AG20443 (cell line): ENCODE data around the gene RHBDF2.

ENCODE experiments used
- DNase-seq: peaks from one replicate; pipeline ENCODE4 v3.0.0; 2012; ENCODE audit warnings: low spot score, mixed read lengths

The RHBDF2 gene

DNA sequence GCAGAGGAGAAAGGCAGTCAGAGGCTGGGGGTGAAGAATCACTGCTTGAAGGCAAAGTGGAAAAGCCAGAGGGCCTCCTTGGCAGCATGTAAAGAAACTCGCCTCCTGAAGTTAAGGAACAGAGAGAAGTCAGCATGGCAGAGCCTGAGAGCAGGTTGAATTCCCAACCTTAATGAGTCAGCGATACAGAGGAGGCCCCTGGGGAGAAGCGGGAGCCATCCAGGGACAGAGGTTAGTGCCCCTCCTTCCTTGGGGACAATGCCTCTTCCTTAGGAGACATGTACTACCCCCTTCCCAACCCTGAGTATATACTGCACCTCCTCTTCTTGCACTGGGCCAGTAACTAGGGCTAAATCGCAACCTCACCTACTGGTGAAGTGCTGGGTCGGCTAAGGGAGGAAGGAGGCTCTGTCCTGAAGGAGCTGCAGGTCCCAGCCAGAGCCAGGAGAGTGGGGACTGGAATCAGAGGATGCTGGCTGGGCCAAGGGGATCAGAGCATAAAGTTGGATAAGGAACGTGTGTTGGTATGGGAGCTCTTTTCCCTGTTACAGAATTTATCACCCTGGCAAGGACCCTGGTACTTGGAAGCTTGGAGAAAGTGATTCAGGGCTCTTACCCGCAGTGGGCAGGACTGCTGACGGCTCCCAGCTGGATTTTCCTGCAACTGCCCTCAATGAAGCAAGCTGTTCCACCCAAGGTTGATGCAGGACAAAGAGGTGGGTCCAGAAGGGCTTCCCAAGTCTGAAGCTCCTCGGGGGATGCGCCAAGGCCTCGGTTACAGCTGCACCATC, 39.3 kb downstream of the RHBDF2 start:
- peak; percentile 40 for DNase-seq

- DNase-seq: no peak
Observed at GRCh38 chr17:76459674-76460073, 41.5 kb downstream of the RHBDF2 start.

DNA sequence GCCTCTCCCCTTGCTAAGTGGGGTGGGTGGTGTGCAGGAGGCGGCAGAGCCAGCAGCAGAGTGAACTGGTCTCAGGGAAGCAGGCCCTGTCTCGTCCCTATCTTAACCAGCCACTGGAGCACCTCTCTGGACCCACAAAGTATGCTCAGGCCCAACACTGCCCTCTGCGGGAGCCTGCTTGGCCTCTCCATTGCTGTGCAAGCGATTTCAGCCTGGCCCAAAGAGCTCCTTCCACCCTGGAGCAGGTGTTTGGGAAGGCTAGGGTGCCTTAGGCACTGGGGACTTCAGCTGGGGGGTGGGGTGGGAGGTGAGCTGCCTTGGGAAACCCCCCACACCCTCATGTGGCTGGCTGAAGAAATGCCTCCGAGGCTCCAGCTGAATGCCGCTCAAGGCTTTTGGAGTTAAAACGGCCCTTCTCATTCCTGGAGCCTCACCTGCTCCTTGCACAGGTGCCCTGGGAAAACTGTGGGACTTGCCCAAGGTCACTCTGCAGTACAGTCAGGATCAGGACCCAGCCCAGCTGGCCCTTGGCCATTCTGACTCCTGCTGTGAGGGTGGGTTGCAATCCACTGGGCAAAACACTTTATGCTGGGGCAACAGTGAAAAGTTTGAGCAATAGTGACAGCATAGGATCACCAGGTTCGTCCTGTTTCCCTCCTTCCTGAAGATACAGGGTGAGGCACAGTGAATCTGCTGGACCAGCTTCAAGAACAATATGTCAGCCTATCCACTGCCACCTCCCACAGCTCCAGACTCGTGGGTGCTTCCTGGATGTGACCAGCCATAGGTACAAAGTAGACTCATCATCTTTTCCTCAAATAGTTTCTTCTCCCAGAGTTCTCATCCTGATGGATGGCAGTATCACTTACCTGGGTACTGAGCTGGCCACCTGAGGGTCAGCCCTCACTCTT, 42.4 kb downstream of the RHBDF2 start:
- peak; percentile 74 for DNase-seq

GRCh38 chr17:76453431-76453743, 47.8 kb downstream of the RHBDF2 start:
- DNase-seq: no peak

GRCh38 chr17:76452660-76453430, 48.4 kb downstream of the RHBDF2 start, which contains the start of gene UBE2O:
Gene UBE2O, minus strand, starts transcription at chr17:76453152. Its CDS starts 11 bp downstream, at chr17:76453141.
- DNase-seq: peak; percentile 99

DNA sequence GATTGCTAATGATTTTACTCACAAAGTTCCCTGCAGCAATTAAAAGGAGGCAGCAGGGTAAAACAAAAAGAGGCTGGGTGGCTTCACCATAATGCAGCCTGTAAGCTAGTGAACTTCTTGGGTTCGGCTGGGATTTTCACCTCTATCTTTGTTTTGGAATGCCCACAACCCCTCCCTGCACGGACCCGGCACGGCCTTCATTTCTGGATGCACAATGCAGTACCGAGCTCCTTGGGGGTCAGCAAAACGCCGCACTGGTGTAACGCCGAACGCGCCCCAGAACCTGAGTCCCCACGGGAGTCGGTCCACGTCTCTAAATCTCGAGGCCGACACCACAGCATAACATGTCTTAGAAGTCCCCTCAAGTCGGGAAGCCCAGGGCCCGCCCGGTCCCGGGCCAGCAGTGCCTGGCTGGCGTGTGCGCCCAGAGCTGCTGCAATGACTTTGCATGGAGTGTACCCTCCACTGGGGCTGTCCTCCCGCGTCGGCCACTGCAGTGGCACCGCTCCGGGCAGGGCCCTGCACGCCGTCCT, 49.0 kb downstream of the RHBDF2 start:
- no peak for DNase-seq

DNA sequence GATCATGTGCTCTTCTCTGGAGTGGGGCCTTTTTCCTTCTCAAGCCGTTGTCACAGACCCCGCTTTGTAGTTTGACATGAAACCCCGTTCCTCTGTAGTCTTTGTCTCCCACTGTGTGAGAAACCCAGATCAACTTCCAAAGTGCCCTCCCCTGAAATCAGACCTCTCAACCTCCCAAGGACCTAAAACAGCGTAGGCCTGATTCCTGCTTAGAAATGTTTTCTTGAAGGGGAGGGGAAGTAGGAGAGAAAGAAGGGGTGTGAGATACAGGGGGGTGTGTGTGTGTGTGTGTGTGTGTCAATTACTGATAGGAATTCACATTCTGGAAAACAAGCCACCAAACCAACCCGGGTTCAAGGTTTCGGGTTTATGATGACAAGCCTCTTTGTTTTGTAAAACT, 49.7 kb downstream of the RHBDF2 start:
- no peak for DNase-seq

- DNase-seq: no peak
Observed at GRCh38 chr17:76449126-76449525, 52.1 kb downstream of the RHBDF2 start.

- no peak for DNase-seq
Observed at GRCh38 chr17:76447931-76448652, 53.1 kb downstream of the RHBDF2 start.

DNA sequence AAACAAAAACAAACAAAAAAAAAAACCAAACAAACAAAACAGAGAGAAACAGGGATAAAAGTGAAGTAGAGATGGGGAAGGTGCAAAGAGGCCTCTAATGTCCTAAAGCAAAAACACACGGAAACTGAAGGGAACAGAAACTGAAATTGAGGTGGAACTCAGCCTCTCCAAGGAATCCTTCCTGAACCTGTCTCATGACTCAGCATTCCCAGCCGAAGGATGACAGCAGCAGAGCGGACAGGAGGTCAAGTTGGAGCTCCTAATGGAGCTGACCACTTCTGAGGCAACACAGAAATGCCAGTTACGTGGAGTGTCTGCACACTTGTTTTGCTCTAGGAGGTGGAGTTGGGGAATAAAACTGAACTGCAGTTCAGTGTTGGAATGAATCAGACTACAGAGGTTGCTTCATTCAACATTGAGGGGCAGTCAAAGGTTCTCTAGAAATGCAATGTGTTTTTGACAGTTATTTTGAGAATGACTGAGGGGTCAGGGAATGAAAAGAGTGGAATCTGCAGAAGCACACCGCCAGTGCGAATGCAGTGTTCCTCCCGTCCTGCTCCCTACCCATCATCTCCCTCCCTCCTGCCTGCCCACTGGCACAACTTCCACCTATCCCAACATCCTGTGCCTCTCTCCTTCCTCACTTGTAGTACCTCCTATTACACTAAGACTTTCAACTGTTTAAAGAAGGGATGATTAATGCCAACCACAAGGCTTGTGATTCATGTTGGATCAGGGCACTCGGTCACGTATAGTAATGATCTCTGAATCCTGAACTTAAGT, 54.6 kb downstream of the RHBDF2 start:
- DNase-seq: peak; percentile 52

DNA sequence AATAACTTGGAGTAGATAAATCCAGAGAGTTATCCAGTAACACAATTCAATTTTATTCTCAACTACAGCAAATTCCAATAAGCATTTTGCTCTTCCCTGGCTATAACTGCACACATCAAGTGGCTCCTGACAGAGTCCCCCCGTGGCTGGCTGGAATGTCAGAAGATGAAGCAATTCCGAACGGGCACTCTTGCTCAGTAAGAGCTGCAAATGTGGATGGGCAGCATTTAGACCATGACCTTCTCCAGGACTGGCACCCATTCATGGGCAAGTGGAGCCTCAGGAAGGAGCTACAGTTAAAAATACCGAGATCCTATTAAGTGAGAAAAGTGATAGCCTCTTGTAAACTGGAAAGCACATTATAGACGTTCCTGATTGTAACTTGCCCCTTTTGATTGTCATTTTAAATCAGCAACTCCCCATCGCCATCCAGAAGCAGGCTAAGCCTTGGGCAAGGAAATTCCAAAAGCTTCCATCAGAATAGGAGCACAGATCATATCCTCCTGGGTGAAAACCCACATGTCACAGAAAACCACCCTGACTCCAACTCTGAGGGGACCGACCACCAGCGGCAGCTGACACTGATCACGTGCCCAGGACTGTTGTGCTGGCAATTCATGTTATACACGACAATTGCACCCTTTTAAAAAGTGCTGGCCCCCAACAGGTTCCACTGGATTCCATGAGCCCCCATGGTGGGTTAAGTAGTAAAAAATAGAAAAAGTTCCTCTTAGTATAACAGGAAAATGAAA, 55.4 kb downstream of the RHBDF2 start:
- DNase-seq: no peak

GRCh38 chr17:76444518-76445311, 56.5 kb downstream of the RHBDF2 start:
- DNase-seq: no peak

GRCh38 chr17:76442341-76443338, 58.6 kb downstream of the RHBDF2 start:
- no peak for DNase-seq

DNA sequence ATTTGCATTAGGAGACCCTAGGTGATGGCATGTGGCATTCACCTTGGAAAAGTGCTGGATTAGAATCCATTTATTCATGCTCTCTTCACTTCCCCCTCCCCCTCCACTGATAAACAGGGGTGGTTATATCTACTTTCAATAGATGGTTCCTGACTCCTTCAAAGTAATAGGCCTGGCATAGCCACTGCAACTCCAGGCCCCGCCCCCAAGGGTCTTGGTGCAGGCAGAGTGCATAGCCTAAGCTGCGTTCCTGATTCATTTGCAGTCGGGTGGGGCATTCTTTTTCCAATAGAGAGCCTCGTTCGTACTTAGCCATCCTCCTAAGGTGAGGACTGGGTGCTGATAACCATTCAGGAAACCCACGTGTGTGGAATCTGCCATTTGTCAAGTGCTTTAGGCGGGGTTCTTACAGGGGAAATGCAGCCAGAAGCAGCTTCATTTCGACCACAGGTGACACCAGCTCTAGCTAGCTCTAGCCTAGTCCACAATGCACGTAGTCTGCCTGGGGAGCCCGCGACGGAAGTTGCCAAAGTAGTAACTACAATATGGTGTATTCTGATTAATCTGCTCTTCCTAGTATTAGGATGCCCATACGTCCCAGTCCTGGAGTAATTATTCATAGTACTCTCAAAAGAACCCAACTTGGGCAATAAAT, 59.4 kb downstream of the RHBDF2 start:
- no peak for DNase-seq

GRCh38 chr17:76440751-76441362, 60.4 kb downstream of the RHBDF2 start:
- no peak for DNase-seq

GRCh38 chr17:76439314-76439928, 61.8 kb downstream of the RHBDF2 start:
- no peak for DNase-seq
